HL-60 (cell line): ENCODE measurements around the gene CPXM1.
A peak's percentile ranks its signal among the peaks of the same experiment; 100 is the strongest.

Experiments
- DNase-seq, 2 experiments: peaks; one replicate each; pipeline ENCODE4 v3.0.0-alpha.2; 2010 to 2020; ENCODE audit warnings: low read depth in 1 of 2, low spot score in 1 of 2
- H3K27ac ChIP-seq: fragments of 250-450 bp; sonication (Bioruptor Pico); replicated peaks from 2 replicates; pipeline ENCODE4 v1.5.1; 2020; ENCODE audit warnings: mild to moderate bottlenecking, moderate library complexity
- H3K27me3 ChIP-seq: fragments of 250-450 bp; sonication (Bioruptor Pico); 2 replicates; pipeline ENCODE4 v1.5.1; 2021; ENCODE audit warnings: mild to moderate bottlenecking, moderate library complexity; ENCODE audit not compliant: insufficient read depth, poor library complexity, severe bottlenecking
- H3K4me3 ChIP-seq: replicated peaks from 2 replicates; pipeline ENCODE4 v1.5.1; 2011; ENCODE audit warnings: mild to moderate bottlenecking, control low read depth, low read length; ENCODE audit not compliant: insufficient read depth
- CTCF ChIP-seq: IDR thresholded peaks from one replicate; pipeline ENCODE4 v1.5.1; 2011; ENCODE audit warnings: low read length, control low read depth, inconsistent platforms; ENCODE audit not compliant: insufficient read depth
- GABPA ChIP-seq: IDR thresholded peaks from 2 replicates; pipeline ENCODE4 v1.6.1; 2012; ENCODE audit warnings: low read depth
- POLR2AphosphoS5 ChIP-seq: IDR thresholded peaks from 2 replicates; pipeline ENCODE4 v1.6.1; 2012; ENCODE audit warnings: low read depth
- SPI1 ChIP-seq: IDR thresholded peaks from 2 replicates; pipeline ENCODE4 v1.6.1; 2012; ENCODE audit warnings: low read depth, mild to moderate bottlenecking, borderline replicate concordance
- TF ChIP-seq, protein P1 (sequence below): IDR thresholded peaks from 2 replicates; pipeline ENCODE4 v1.6.1; 2012; ENCODE audit warnings: low read depth; ENCODE audit not compliant: insufficient replicate concordance

The CPXM1 gene

GRCh38 chr20:2749343-2749950 lies 51.0 kb downstream of the CPXM1 start:
- peaks cover 27% of the 10 kb centered on the region for H3K27me3 ChIP-seq
- H3K4me3 ChIP-seq = no peak overlapping the region
- no peak for DNase-seq

GRCh38 chr20:2748551-2749342 lies 51.7 kb downstream of the CPXM1 start:
- no peak for DNase-seq
- H3K27me3 ChIP-seq = peaks cover 23% of the 10 kb centered on the region
- TF ChIP-seq, protein P1, sequence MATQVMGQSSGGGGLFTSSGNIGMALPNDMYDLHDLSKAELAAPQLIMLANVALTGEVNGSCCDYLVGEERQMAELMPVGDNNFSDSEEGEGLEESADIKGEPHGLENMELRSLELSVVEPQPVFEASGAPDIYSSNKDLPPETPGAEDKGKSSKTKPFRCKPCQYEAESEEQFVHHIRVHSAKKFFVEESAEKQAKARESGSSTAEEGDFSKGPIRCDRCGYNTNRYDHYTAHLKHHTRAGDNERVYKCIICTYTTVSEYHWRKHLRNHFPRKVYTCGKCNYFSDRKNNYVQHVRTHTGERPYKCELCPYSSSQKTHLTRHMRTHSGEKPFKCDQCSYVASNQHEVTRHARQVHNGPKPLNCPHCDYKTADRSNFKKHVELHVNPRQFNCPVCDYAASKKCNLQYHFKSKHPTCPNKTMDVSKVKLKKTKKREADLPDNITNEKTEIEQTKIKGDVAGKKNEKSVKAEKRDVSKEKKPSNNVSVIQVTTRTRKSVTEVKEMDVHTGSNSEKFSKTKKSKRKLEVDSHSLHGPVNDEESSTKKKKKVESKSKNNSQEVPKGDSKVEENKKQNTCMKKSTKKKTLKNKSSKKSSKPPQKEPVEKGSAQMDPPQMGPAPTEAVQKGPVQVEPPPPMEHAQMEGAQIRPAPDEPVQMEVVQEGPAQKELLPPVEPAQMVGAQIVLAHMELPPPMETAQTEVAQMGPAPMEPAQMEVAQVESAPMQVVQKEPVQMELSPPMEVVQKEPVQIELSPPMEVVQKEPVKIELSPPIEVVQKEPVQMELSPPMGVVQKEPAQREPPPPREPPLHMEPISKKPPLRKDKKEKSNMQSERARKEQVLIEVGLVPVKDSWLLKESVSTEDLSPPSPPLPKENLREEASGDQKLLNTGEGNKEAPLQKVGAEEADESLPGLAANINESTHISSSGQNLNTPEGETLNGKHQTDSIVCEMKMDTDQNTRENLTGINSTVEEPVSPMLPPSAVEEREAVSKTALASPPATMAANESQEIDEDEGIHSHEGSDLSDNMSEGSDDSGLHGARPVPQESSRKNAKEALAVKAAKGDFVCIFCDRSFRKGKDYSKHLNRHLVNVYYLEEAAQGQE = no peak
- TF ChIP-seq POLR2AphosphoS5 (no peak), GABPA (no peak)
- no peak overlapping the region for H3K27ac ChIP-seq
- H3K4me3 ChIP-seq = no peak overlapping the region

More at GRCh38 chr20:2749343-2749950, 51.0 kb downstream of the CPXM1 start:
- no peak overlapping the region for H3K27ac ChIP-seq
- no peak for TF ChIP-seq GABPA
- TF ChIP-seq, protein P1 = no peak
- TF ChIP-seq CTCF = no peak
- no peak for TF ChIP-seq SPI1
- no peak for TF ChIP-seq POLR2AphosphoS5

GRCh38 chr20:2747676-2748235 lies 52.7 kb downstream of the CPXM1 start:
- H3K4me3 ChIP-seq = no peak overlapping the region
- no peak overlapping the region for H3K27ac ChIP-seq
- peaks cover 18% of the 10 kb centered on the region for H3K27me3 ChIP-seq
- DNase-seq = no peak
- TF ChIP-seq SPI1 (no peak), GABPA (no peak), CTCF (no peak), POLR2AphosphoS5 (no peak)

- DNase-seq = peak in 1 of 2 experiments; percentile 18
- no peak for TF ChIP-seq GABPA
- peak; percentile 40 for TF ChIP-seq SPI1
- H3K27me3 ChIP-seq = peaks cover 18% of the 10 kb centered on the region
- H3K4me3 ChIP-seq = no peak overlapping the region
- no peak overlapping the region for H3K27ac ChIP-seq
These were observed 53.7 kb downstream of the CPXM1 start for GRCh38 chr20:2746636-2747265.
